Adipose tissue (tissue), 3 donors: ENCODE measurements around the gene WNT5B. TPM values are rescaled to one million over a fixed set of nuclear protein-coding genes. Genes with fewer than 3 reads are reported as not detected.

Experiments used
- polyA plus RNA-seq, 3 donors: library from polyadenylated mRNA; stranded (reverse); fragments of 200-250 nt; gene quantifications; one replicate each; pipeline ENCODE4 v1.2.3, GENCODE V29; 2013
- donor health status: healthy with polysubstance abuse.
- donor health status: Bipolar disorder and iron deficiency.
- donor health status: healthy.

The WNT5B gene
- polyA plus RNA-seq, 3 donors, result 0.76 to 2.2 (median 0.94) TPM

Other genes with a start within 250 kb of the WNT5B start
- gene FBXL14, start 34.6 kb upstream of the WNT5B start, polyA plus RNA-seq, result 1 to 10 TPM; 4.7 to 8.0 (median 7.8) TPM
- gene ADIPOR2, start 61.8 kb downstream of the WNT5B start, polyA plus RNA-seq, result 100 to 1,000 TPM in 1 of 3 donors, 10 to 100 TPM in 2; 26.7 to 125 (median 40.2) TPM
- gene LRTM2, start 191.3 kb downstream of the WNT5B start, polyA plus RNA-seq, result not detected